Thymus (tissue), 11 donors: ENCODE results near the gene APH1B. TPM values are rescaled to one million over a fixed set of nuclear protein-coding genes. Genes with fewer than 3 reads are reported as not detected.

ENCODE experiments used
- DNase-seq, 9 donors: peaks; one replicate each; pipeline ENCODE4 v3.0.0-alpha.2; 2013; ENCODE audit warnings: low spot score in 9 of 9, low read depth in 6 of 9, missing footprints in 1 of 9
- H3K27ac ChIP-seq, 2 donors: one replicate each; pipeline ENCODE4 v1.5.1; 2013; ENCODE audit warnings: control low read depth in 1 of 2, low read depth in 1 of 2, low read length in 1 of 2, mild to moderate bottlenecking in 1 of 2, moderate library complexity in 1 of 2
- H3K27me3 ChIP-seq, 2 donors: one replicate each; pipeline ENCODE4 v1.5.1; 2013; ENCODE audit warnings: low read length in 1 of 2; ENCODE audit not compliant: control insufficient read depth in 2 of 2, insufficient read depth in 1 of 2
- H3K36me3 ChIP-seq, 2 donors: one replicate each; pipeline ENCODE4 v1.5.1; 2013; ENCODE audit warnings: low read length in 1 of 2, mild to moderate bottlenecking in 1 of 2, moderate library complexity in 1 of 2; ENCODE audit not compliant: control insufficient read depth in 2 of 2, insufficient read depth in 2 of 2
- H3K4me1 ChIP-seq, 2 donors: one replicate each; pipeline ENCODE4 v1.5.1; 2013; ENCODE audit warnings: low read length in 2 of 2; ENCODE audit not compliant: control insufficient read depth in 2 of 2, insufficient read depth in 2 of 2
- H3K4me3 ChIP-seq, 2 donors: one replicate each; pipeline ENCODE4 v1.5.1; 2013; ENCODE audit warnings: low read length in 2 of 2, control low read depth in 1 of 2, mild to moderate bottlenecking in 1 of 2
- H3K9me3 ChIP-seq, 2 donors: one replicate each; pipeline ENCODE4 v1.5.1; 2013; ENCODE audit warnings: low read length in 1 of 2, mild to moderate bottlenecking in 1 of 2; ENCODE audit not compliant: control insufficient read depth in 2 of 2, insufficient read depth in 1 of 2
- WGBS: extraction: QIAGEN DNeasy Blood & Tissue Kit; methylation state at CpG from one replicate; pipeline ENCODE4 v1.1.7; 2013; 5-methylcytosine and 5-hydroxymethylcytosine counted together
- polyA plus RNA-seq: library from polyadenylated mRNA; stranded (reverse); fragments of 200-250 nt; gene quantifications from one replicate; pipeline ENCODE4 v1.2.3, GENCODE V29; 2013
- total RNA-seq: library from RNA; stranded (reverse); fragments of 120-200 nt; gene quantifications from one replicate; pipeline ENCODE4 v1.2.4, GENCODE V29; 2013
- donor health status: healthy.

Gene APH1B
- total and polyA plus RNA-seq, 2 donors = 9.5 to 11.0 TPM

DNA sequence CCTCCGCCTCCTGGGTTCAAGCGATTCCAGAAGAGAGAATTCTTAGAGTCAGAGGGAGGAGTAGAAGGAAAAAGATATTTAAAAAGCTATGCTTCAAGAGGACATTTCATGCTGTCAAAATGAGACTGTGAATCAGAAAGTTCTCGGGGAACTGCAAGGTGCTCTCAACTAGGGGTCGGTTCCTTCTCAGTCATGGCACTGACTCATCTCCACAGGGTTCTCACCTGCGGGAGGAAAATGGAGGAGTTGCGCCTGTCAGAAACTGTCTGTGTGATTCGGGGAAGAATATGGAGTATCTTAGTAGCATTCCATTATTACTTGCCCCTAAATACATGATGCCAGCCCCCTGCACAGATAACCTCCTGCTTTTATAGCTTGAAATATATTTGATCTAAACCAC, 47.4 kb downstream of the APH1B start:
- H3K4me1 ChIP-seq = peaks cover 0 to under 1% of the 10 kb centered on the region in 2 donors
- H3K4me3 ChIP-seq = no peak overlapping the region
- DNase-seq = no peak
- H3K27me3 ChIP-seq = no peaks in the 10 kb centered on the region
- no peaks in the 10 kb centered on the region for H3K9me3 ChIP-seq
- no peaks in the 10 kb centered on the region for H3K36me3 ChIP-seq
- no peak overlapping the region for H3K27ac ChIP-seq
- WGBS = 94% methylated on average over 7 of the region's 7 CpGs

- no peaks in the 10 kb centered on the region for H3K9me3 ChIP-seq
- H3K27me3 ChIP-seq = no peaks in the 10 kb centered on the region
- peaks cover 0 to 4% of the 10 kb centered on the region in 2 donors for H3K4me1 ChIP-seq
- 96% methylated on average over 12 of the region's 12 CpGs for WGBS
- H3K4me3 ChIP-seq = no peak overlapping the region
- H3K27ac ChIP-seq = no peak overlapping the region
- DNase-seq = no peak
- no peaks in the 10 kb centered on the region for H3K36me3 ChIP-seq
Observed at GRCh38 chr15:63327648-63328421, 50.4 kb downstream of the APH1B start.

DNA sequence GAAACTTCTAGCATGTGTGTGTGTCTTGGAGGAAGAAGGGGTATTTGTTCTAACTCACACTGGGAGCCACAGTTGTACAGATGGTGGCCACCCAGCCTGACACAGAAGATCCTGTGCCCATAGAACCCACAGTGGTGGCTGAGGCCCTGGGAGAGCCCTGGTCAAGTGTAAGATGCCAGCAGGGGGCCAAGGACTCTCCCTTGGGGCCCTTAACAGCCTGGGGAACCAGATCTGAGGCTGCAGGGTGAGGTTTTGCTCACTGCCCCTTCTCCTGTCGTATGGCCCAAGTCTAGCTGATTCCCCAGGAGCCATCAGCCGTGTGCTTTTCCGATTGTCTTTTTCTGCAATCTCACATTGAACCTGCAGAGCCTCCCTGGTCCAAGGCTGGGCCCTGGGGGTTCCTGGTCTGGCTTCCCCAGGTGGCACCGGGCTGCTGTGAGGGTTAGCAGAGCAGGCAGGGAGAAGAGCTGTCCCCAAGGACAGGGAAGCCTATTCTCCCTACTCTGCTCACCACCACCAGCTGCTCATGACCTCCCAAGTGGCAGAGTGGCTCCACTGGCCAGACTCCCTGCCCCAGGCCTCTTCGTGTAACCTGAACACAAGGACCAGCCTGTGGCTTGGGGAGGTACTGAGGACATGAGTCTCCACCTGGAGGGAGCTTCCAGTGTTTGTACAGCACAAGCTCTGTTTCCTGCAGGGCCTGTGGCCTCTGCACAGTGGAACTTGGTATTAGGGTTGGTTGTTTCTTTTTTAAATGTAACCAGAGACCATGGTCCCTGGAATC, 52.4 kb downstream of the APH1B start:
- no peak overlapping the region for H3K4me3 ChIP-seq
- WGBS = 98% methylated on average over 5 of the region's 5 CpGs
- DNase-seq = no peak
- H3K4me1 ChIP-seq = peaks cover 0 to 4% of the 10 kb centered on the region in 2 donors
- no peaks in the 10 kb centered on the region for H3K27me3 ChIP-seq
- H3K27ac ChIP-seq = no peak overlapping the region
- H3K9me3 ChIP-seq = no peaks in the 10 kb centered on the region
- H3K36me3 ChIP-seq = no peaks in the 10 kb centered on the region

GRCh38 chr15:63330926-63331325, 53.5 kb downstream of the APH1B start:
- Histone ChIP-seq H3K4me1 (peaks cover 0 to 4% of the 10 kb centered on the region in 2 donors), H3K27me3 (no peaks in the 10 kb centered on the region), H3K27ac (no peak overlapping the region), H3K4me3 (no peak overlapping the region), H3K9me3 (no peaks in the 10 kb centered on the region), H3K36me3 (no peaks in the 10 kb centered on the region)
- no peak for DNase-seq
- 92% methylated on average over 10 of the region's 10 CpGs for WGBS

DNA sequence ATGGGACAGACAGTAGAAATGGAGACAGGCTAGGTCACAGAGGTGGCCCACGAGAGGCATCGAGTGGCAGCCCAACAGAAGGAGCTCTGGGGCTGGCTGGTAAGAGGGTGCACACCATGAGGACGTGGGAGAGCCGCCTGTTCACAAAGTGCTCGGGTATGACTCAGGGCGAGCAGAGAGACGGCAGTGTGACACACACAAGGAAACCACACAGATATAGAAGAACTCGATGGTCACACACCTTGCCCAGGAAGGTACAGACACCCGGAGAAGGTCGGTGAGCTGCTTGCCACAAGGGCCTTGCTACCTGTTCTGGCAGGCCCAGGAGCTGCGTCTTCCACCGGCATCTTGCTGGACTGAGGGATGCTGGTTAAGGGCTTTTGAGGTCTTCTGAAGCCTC, 54.1 kb downstream of the APH1B start:
- 94% methylated on average over 12 of the region's 12 CpGs for WGBS
- Histone ChIP-seq H3K4me1 (peaks cover 0 to 4% of the 10 kb centered on the region in 2 donors), H3K36me3 (no peaks in the 10 kb centered on the region), H3K9me3 (no peaks in the 10 kb centered on the region), H3K27ac (no peak overlapping the region), H3K27me3 (no peaks in the 10 kb centered on the region), H3K4me3 (no peak overlapping the region)
- no peak for DNase-seq

GRCh38 chr15:63332367-63333124, 55.1 kb downstream of the APH1B start:
- no peak overlapping the region for H3K27ac ChIP-seq

GRCh38 chr15:63334821-63335220, 57.4 kb downstream of the APH1B start:
- no peaks in the 10 kb centered on the region for H3K36me3 ChIP-seq
- peaks cover 0 to 3% of the 10 kb centered on the region in 2 donors for H3K4me1 ChIP-seq
- DNase-seq = no peak
- H3K27me3 ChIP-seq = no peaks in the 10 kb centered on the region
- no peak overlapping the region for H3K27ac ChIP-seq
- WGBS = 97% methylated on average over 2 of the region's 2 CpGs
- H3K4me3 ChIP-seq = no peak overlapping the region
- no peaks in the 10 kb centered on the region for H3K9me3 ChIP-seq

More at GRCh38 chr15:63332367-63333124, 55.1 kb downstream of the APH1B start:
- Histone ChIP-seq H3K27me3 (no peaks in the 10 kb centered on the region), H3K36me3 (no peaks in the 10 kb centered on the region), H3K4me3 (no peak overlapping the region), H3K9me3 (no peaks in the 10 kb centered on the region), H3K4me1 (peaks cover 0 to 4% of the 10 kb centered on the region in 2 donors)
- 68% methylated on average over 9 of the region's 9 CpGs for WGBS
- DNase-seq = no peak

DNA sequence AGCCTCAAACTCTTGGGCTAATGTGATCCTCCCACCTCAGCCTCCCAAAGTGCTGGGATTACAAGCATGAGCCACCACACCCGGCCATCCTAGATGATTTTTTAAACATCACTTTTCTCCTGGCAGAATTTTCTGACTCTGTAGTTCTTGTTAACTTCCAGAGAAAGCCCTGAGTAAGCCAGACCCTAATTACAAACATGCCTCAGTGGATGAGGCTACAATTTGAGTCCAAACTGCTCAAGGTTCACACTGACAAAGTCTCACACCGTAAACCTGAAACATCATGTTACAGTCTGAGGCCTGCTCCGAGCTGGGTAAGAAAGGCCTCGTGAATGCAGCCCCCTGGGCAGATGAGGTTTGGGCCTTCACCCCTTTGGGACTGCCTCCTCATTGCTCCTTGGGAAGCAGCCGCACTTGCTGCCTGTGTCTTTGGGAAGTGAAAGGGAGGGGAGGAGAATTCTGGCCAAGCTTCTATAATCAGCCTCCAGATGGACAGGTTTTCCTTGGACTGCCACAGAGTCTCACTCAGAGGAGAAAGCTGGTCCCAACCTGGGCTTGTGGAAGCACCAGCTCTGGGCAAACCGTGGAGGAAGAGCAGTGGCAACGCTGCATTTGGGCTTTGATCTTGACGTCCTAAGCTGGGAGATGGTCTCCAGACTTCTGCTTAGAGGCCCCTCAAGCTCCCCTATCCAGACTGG, 58.3 kb downstream of the APH1B start:
- Histone ChIP-seq H3K9me3 (no peaks in the 10 kb centered on the region), H3K4me3 (no peak overlapping the region), H3K4me1 (no peaks in the 10 kb centered on the region), H3K36me3 (no peaks in the 10 kb centered on the region), H3K27me3 (no peaks in the 10 kb centered on the region), H3K27ac (no peak overlapping the region)
- DNase-seq = no peak
- WGBS = 95% methylated on average over 8 of the region's 8 CpGs
